Fibroblast of villous mesenchyme (primary cell): ENCODE results near the gene JMJD7. TPM values are rescaled to one million over a fixed set of nuclear protein-coding genes. Genes with fewer than 3 reads are reported as not detected.

Source experiments
- DNase-seq: peaks from one replicate; pipeline ENCODE4 v3.0.0-alpha.2; 2010; ENCODE audit warnings: low read depth
- H3K4me3 ChIP-seq: 2 replicates; pipeline ENCODE4 v1.5.1; 2011; ENCODE audit warnings: low read depth, mild to moderate bottlenecking, low read length
- total RNA-seq: library from RNA; depleted of rRNA; stranded (reverse); fragments of >200 nt; gene quantifications from 2 replicates; pipeline ENCODE4 v1.2.3, GENCODE V29; 2012
- TF ChIP-seq, protein P1 (sequence below): IDR thresholded peaks from 2 replicates; pipeline ENCODE4 v1.5.1; 2012; ENCODE audit warnings: low read depth, mild to moderate bottlenecking, low read length; ENCODE audit not compliant: insufficient read depth

JMJD7 gene
- total RNA-seq, 1 donor: 2.2 TPM

DNA sequence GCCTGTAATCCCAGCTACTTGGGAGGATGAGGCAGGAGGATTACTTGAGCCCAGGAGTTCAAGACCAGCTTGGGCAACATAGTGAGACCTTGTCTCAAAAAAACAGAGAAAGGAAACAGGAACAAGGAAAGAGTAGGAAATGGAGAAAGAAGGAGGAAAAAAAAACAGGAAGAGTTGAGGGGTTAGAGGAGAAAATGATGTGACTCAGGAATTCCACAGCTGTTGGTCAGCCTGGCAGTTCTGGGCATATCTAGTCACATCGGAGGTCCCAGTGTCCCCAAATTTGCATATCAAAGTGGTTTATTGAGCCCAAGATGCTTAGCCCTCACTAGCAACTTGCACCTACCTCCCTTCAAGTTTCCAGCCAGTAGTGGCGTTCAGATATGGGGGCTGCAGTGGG, 18.8 kb upstream of the JMJD7 start:
- H3K4me3 ChIP-seq: no peak overlapping the region
- DNase-seq: no peak
- TF ChIP-seq, protein P1, sequence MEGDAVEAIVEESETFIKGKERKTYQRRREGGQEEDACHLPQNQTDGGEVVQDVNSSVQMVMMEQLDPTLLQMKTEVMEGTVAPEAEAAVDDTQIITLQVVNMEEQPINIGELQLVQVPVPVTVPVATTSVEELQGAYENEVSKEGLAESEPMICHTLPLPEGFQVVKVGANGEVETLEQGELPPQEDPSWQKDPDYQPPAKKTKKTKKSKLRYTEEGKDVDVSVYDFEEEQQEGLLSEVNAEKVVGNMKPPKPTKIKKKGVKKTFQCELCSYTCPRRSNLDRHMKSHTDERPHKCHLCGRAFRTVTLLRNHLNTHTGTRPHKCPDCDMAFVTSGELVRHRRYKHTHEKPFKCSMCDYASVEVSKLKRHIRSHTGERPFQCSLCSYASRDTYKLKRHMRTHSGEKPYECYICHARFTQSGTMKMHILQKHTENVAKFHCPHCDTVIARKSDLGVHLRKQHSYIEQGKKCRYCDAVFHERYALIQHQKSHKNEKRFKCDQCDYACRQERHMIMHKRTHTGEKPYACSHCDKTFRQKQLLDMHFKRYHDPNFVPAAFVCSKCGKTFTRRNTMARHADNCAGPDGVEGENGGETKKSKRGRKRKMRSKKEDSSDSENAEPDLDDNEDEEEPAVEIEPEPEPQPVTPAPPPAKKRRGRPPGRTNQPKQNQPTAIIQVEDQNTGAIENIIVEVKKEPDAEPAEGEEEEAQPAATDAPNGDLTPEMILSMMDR: no peak

DNA sequence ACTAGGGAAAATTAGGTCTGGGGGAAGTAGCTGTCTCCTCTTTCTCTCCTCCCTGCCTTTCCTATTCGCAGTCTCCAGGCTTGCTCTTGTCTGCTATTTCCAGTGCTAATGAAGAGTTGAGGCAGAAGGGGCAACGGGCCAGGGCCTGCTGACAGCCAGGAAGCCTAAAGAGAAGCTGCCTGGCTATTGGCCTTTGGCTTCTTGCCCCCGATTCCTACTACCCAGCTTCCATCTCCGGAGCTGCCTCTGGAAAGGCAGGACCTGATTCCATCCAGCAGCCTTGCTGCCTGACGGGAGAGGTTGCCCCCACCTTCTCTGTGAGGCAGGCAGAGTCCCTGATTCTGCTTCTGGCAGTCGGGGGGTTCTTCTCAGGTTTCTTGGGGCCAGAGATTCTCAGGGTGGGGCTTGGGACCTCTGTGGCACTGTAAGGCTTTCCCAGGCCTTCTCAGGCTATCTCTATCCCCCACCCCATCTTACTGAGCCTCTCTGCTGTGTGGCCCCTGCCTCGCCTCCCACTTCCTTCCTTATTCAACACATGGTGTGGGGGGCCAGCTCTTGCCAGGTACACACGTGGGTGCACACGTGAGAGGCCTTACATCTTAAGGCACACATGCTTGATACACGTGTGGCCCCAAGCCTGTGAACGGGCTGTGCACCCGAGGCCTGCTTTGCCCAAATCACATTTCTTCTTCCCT, 18.2 kb upstream of the JMJD7 start:
- TF ChIP-seq, protein P1: no peak

DNA sequence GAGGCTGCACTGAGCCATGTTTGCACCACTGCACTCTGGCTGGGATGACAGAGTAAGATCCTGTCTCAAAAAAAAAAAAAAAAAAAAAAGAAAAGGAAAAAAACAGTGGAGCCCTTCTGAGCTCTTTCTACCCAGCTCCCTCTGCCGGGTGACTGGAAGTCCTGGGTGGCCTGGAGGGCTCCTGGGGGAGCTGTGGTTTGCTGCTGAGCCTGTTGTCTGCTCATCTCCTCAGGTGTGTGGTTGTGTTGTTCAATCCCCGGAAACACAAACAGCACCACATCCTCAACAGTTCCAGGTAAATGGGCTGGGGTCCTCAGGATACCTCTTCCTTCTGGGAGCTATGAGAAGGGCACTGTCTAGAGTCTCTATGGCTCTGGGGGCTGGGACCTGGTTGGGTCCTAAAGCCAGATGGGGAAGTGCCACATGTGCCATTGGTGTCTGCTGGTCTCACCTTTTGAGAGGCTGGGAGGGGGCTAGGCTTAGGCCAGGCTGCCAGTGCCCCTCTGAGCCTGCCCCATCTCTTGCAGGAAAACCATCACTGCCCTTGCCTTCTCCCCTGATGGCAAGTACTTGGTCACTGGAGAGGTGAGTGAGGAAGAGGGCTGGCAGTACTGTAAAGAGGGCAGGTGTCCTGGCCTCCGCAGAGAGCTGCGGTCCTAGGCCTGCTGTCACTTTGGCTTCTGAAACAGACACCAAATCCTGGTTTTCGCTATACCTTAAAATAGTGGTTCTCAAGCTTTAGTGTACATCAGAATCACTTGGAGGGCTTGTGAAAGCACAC, 17.1 kb upstream of the JMJD7 start:
- TF ChIP-seq, protein P1: no peak
- no peak for DNase-seq

More for the DNA sequence above, 18.2 kb upstream of the JMJD7 start:
- no peak for DNase-seq
- H3K4me3 ChIP-seq: no peak overlapping the region

DNA sequence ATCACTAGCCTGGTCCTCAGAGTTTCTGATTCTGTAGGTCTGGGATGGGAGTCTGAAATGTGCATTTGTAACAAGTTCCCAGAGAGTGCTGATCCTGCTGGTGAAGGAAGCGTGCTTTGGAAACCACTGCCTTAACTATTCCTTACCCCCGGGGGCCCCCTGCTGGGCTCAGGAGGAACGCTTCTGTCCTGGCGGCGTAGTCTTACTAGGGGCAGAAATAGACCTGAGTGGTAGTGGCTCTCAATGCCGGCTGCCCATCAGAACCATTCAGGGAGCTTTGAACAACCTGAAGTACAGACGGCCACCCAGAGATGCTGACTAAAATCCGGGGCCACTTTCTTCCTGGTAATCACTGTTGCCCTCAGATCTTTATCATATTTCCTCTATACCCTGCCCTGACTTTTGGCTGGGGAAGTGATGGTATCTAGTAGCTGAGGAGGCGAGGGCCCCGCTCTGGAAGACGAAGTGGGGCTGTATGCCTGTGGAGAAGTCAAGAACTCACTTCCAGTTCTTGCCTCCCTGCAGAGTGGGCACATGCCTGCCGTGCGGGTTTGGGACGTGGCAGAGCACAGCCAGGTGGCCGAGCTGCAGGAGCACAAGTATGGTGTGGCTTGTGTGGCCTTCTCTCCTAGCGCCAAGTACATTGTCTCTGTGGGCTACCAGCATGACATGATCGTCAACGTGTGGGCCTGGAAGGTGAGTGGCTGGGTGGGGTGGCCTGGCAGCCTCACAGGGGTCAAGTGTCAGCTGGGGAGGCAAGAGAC, 16.3 kb upstream of the JMJD7 start:
- H3K4me3 ChIP-seq: no peak overlapping the region
- TF ChIP-seq, protein P1: peak; percentile 94
- DNase-seq: peak; percentile 88

More for the DNA sequence above, 17.1 kb upstream of the JMJD7 start:
- no peak overlapping the region for H3K4me3 ChIP-seq

DNA sequence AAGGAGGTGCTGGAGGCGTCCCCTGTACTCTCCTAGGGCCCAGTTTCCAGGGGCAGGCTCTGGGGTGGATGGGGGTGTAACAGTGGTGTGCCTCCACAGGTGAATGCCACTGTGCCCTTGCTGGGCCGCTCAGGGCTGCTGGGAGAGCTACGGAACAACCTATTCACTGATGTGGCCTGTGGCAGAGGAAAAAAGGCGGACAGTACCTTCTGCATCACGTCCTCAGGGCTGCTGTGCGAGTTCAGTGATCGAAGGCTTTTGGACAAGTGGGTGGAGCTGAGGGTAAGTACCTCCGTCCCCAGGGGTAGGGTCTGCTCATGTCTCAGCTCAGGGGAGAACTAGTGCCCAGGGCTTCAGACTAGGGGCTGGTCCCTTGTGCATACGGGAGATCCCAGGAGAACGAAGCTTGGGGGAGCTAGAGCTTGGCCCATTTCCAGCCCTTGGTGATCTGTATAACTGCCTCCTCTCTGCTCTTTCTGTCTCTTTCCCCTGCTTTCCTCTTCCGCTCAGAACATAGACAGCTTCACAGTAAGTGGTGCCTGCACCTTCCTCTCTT, 15.0 kb upstream of the JMJD7 start:
- DNase-seq: no peak
- no peak overlapping the region for H3K4me3 ChIP-seq
- TF ChIP-seq, protein P1: no peak

DNA sequence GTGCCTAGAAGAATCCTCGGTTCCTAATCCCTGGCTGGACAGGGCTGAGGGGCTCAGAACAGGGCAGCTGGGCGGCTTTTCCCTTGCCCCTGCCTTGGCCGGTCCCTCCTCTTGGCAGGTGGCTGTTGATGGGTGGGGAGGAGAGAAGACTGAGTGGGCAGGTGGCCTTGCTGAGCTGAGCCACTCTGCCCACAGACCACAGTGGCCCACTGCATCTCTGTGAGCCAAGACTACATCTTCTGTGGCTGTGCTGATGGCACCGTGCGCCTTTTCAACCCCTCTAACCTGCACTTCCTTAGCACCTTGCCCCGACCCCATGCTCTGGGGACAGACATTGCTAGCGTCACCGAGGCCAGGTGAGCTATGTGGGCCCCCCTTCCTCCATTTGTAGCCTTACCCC, 14.5 kb upstream of the JMJD7 start:
- TF ChIP-seq, protein P1: no peak
- DNase-seq: no peak

More for the DNA sequence above, 14.5 kb upstream of the JMJD7 start:
- H3K4me3 ChIP-seq: no peak overlapping the region
